Omental fat pad (tissue), 4 donors: ENCODE measurements around the gene SCYGR3. TPM values are rescaled to one million over a fixed set of nuclear protein-coding genes. Genes with fewer than 3 reads are reported as not detected.

Experiments used
- ATAC-seq: fragments of 150-250 bp; one replicate; pipeline ENCODE4 v1.9.1; 2016; ENCODE audit warnings: mild to moderate bottlenecking, moderate library complexity; ENCODE audit not compliant: low FRiP score
- DNase-seq: peaks from one replicate; pipeline ENCODE4 v3.0.0-alpha.2; 2019; ENCODE audit warnings: low spot score
- CTCF ChIP-seq, 3 donors: fragments of 450-650 bp; IDR thresholded peaks; one replicate each; pipeline ENCODE4 v1.5.1; 2016 to 2017; ENCODE audit warnings: antibody characterized with exemption in 3 of 3, mild to moderate bottlenecking in 3 of 3, moderate library complexity in 2 of 3
- total RNA-seq, 4 donors: library from RNA; depleted of rRNA; stranded (reverse); fragments of >200 nt; gene quantifications; one replicate each; pipeline ENCODE4 v1.1.0, GENCODE V29; 2016

The SCYGR3 gene
- total RNA-seq, 4 donors from 2014 or later: not detected

DNA sequence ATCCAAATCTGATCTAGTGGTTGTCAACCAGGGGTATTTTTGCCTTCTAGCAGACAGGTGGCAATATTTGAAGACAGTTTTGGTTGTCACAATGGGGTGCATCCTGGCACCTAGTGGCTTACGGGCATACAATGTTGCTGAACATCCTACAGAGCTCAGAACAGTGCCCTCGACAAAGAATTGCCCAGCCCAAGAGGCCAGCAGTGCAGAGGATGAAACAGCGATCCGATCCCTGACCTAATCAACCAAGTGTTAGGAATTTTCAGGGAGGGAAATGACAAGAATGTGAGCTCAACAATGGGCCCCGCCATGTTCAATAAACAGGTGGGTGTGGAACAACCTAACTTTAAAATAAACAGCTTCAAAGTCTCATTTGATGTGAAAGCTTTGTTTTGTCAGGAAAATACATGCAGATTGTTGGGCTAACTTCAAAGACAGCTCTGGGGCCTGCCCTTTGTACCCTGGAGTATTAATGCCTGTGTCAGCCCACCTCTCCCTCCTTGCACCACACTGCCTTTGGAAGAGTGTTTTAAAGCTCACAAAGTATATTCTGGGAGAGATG lies 29.4 kb upstream of the SCYGR3 start:
- no peak for ATAC-seq
- TF ChIP-seq CTCF (IDR thresholded peaks at IDR 0.05): no peak

GRCh38 chr2:227642656-227643055 lies 28.0 kb upstream of the SCYGR3 start:
- TF ChIP-seq CTCF (IDR thresholded peaks at IDR 0.05): no peak
- DNase-seq (no peak), ATAC-seq (no peak)

More for the DNA sequence above, 29.4 kb upstream of the SCYGR3 start:
- no peak for DNase-seq

- TF ChIP-seq CTCF (IDR thresholded peaks at IDR 0.05): no peak
- DNase-seq: no peak
- ATAC-seq: no peak
Observed at GRCh38 chr2:227634201-227634600, 19.6 kb upstream of the SCYGR3 start.

- DNase-seq: no peak
- no peak for TF ChIP-seq CTCF (IDR thresholded peaks at IDR 0.05)
- ATAC-seq: no peak
Observed at GRCh38 chr2:227632827-227633226, 18.2 kb upstream of the SCYGR3 start.

- no peak for ATAC-seq
- DNase-seq: no peak
Observed at GRCh38 chr2:227630322-227630721, 15.7 kb upstream of the SCYGR3 start.

DNA sequence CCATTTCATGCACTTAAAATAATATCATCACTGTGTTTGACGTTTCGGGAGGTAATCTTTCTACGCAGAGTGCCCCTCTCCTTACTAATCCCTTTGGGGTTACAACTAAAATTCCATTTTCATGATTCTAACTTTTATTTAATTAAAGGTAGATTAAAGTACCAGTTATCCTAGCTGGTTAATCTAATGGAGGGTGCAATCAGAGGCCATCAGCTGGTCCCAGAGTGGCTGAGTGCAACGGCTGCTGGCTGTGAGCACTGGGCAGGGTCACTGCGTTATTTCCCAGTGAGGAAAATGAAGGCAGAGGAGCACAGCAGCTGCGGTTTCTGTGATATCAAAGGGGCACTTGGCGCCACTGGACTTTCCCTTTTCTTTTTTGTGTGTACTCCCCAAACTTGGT lies 14.8 kb upstream of the SCYGR3 start:
- DNase-seq (no peak), ATAC-seq (no peak)
- TF ChIP-seq CTCF (IDR thresholded peaks at IDR 0.05): no peak

More at GRCh38 chr2:227630322-227630721, 15.7 kb upstream of the SCYGR3 start:
- TF ChIP-seq CTCF (IDR thresholded peaks at IDR 0.05): no peak

GRCh38 chr2:227627769-227628168 lies 13.1 kb upstream of the SCYGR3 start:
- DNase-seq (no peak), ATAC-seq (no peak)
- no peak for TF ChIP-seq CTCF (IDR thresholded peaks at IDR 0.05)
